Muscle of arm (tissue), 12 donors: ENCODE measurements around the gene F12. TPM values are rescaled to one million over a fixed set of nuclear protein-coding genes. Genes with fewer than 3 reads are reported as not detected.

Experiments
- DNase-seq: peaks from one replicate; pipeline ENCODE4 v3.0.0-alpha.2; 2013
- polyA plus RNA-seq, 12 donors: library from polyadenylated mRNA; unstranded; fragments of 120-200 nt; gene quantifications; one replicate each; pipeline ENCODE4 v1.2.1, GENCODE V29; 2013; ENCODE audit not compliant: insufficient read length in 12 of 12

The F12 gene
- polyA plus RNA-seq, 12 donors, result 0.23 to 1.8 (median 0.39) TPM; not detected in 2

DNA sequence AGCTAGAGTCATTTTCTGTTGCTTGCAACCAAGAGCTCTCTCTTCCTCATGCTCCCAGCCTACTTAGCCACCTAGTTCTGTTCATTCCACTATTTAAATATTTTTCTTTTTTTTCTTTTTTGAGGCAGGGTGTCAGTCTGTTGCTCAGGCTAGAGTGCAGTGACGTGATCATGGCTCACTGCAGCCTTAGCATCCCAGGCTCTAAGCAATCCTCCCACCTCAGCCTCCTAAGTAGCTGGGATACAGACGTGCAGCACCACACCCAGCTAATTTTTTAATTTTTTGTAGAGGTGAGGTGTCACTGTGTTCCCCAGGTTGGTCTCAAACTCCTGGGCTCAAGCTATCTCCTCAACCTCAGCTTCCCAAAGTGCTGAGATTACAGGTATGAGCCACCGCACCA is 5.1 kb upstream of the F12 start:
- DNase-seq, result no peak

DNA sequence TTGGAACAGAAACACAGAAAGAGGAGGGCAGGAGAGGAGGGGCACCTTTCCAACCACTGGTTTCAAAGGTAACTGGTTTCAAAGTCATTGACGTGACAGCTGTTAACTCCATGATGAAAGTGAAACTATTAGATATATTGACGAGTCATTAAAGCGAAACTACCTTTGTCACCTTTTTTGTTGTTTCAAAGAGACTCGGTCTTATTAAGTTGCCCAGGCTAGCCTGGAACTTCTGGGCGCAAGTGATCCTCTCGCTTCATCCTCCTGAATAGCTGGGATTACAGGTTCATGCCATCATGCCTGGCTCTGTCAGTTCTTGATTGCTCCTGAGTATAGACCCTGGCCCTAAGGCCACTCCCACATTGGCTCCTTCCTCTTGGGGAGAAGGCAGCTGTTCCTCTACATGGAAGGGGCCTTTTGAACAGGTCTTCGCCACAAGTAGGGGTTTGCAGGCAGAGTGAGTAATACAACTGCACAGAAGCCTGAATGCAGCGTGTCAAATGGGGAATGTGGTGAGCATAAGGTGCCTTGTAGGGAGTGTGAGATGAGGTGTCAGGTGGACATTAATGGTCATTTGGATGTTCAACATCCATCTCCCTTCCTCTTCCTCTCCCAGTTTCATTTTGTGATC is 3.4 kb upstream of the F12 start:
- DNase-seq, result no peak

DNA sequence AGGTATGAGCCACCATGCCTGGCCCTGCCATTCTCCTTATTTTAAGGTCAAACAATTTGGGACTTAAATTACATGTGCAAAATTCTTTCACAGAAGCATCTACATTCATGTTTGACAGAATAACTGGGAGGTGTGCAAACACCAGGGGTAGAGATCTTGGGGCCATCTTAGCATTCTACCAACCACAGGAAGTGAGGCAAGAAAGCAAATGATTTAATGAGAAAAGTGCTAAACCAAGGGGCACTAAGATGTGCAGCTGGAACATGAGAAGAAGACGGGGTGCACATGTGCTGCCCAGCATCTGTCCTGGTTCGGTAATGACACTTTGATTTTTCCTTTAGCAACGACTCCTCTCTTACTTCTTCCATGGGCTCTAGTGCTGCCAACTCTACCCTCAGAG is 1.2 kb upstream of the F12 start:
- DNase-seq, result no peak

DNA sequence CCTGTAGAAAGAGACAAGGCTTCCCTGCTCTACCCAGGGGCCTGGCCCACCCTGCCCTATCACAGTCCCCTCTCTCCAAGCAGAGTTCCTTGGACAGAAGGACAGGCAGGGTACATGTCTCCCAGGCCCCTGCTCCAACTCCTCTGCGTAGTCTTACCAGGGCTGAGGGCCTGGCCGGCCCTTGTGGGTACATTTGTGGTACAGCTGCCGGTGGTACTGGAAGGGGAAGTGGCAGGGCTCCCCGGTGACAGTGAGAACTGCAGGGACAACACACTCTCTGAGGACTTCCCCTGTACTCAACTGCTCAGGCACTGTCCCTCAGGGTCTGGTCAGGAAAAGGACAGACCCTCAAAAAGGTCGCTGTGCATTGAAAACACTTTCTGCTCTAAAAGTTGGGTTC is 3.6 kb downstream of the F12 start:
- DNase-seq, result no peak

DNA sequence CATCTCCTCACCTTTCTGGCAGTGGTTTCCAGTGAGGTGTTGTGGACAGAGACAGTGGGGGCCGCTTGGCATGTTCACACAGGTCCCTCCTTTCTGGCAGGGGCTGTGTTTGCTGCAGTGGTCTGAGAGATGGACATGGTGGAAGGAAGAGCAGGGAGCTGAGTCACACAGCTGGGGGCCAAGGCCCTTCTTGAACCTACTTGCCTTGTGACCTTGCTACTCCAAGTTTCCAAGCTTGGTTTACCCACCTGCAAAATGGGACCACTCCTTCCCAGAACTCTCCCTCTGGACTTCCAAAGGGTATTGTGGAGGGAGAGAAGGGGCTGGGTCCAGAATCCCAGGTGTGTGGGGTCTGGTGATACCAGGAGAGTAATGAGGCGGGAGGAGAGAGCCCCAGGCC is 4.1 kb downstream of the F12 start:
- no peak for DNase-seq

DNA sequence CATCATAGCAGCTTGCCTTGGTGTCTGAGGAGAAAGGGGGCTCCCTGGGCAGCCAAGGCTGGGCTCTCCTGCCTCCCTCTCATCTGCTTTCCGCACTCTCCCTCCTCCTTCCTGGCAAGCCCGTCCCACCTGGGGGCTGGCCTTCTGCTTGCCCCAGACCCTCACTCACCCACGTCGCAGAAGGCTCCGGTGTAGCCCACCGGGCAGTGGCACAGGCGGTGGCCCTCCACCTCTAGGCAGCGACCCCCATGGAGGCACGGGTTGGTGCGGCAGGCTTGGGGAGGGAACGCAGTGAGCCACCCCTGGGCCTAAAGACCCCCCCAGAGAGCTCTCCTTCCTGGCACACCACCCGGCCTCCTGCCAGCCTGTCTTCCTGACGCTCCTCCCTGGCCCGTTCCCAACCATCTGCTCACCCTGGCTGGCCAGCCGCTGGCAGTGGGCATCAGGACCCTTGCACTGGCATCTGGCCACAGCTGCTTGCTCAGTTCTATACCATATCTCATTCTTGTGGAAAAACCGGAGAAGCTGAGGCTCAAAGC is 4.7 kb downstream of the F12 start:
- no peak for DNase-seq

DNA sequence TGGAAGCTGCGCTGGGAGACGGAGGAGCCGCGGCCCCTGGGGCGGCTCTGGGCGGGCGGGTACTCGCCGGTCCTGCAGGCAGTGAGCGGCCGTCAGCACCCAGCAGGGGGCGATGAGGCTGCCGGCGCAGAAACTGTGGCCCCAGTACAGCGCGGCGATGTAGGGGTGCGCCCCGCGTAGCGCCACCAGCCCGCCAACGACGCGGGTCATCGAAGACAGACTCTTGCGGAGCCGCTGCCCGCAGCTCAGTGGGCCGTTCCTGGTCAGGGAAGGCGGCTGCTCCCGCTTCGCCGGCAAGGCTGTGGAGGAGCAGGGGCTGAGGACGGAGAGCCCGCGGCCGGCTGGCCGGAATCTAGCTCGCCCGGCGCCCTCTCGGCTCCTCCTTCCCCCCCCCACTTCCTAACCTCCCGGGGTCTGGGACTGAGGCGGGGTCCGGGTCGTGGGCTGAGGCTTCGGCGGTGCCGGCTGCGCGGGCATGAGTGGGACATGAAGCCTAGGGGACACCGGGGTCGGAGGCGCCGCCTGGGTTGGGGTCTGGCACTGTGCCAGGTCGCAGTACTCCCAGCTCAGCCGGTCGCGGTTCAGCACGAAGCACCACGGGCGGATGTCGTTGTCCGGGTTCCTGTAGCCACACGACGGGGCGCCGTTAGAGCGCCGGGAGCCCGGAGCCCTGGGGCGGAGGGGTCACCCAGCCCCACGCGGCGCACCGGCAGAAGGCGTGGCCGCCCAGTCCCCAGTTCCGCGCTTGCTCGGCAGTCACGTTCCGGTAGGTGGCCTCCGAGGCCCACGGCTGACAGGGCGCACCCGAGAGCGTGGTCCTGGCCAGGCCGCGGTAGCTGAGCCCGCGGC is 5.3 kb downstream of the F12 start:
- peak; percentile 79 for DNase-seq

DNA sequence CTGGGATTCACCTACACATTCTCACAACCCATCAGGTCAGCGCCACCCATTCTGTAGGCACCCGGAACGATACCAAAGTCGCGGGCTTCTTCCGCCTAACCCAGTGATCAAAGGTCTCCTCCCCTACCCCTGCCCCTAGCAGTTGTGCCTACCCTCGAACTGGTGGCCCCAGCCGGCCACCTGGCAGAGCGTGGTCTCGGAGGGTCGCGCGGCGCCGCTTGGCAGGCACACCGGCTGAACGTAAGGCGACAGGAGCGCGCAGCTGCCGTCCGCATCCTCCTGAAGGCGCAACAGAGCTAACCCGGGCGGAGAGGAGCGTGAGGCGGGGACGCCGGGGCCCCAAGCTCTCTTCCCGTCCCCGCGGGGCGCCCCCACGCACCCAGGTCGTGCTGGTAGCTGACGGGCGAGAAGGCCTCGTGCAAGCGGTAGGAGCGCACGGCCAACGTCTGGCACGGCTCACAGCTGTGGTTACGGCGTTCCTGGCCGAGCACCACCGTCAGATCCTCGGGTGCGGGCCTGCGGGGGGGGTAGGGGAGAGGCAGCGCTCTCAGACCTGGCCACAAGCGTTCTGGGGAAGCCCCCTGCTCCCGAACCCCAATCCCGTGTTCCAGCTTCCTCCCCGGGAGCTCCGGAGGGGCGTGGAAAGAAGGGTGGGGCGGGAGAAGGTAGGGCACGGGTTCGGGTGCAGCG is 6.1 kb downstream of the F12 start:
- no peak for DNase-seq

DNA sequence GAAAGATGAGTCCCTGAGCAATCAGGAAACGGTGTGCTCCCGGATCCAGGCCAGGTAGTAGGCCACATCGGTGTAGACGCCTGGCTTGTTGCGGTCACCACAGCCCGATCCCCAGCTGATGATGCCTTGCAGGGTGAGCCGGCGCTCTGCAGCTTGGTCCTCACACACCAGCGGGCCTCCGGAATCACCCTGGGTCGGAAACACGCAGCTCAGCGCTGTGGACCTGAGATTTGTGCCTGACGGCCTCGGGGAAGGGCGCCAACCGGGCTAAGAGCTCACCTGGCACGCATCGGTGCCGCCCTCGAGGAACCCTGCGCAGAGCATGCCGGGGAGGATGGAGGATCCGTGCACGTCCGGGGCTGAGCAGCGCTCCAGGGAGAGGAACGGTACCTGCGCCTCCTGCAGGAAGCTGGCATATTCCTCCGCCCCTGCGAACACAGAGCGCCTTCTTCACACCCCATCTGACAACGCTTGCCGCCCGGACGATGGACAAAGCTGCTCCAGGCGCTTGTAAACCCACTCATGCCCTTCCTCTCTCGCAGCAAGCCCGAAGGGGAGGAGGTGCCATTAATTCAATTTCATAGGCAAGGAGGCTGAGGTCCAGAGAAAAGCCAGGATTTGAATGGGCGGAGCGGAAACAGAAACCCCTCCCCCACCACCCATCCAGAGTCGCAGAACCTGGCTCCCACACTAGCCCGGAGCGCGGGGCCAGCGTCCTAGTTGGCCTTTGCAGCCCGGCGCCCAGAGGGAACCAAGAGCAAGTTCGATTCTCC is 6.9 kb downstream of the F12 start:
- no peak for DNase-seq

DNA sequence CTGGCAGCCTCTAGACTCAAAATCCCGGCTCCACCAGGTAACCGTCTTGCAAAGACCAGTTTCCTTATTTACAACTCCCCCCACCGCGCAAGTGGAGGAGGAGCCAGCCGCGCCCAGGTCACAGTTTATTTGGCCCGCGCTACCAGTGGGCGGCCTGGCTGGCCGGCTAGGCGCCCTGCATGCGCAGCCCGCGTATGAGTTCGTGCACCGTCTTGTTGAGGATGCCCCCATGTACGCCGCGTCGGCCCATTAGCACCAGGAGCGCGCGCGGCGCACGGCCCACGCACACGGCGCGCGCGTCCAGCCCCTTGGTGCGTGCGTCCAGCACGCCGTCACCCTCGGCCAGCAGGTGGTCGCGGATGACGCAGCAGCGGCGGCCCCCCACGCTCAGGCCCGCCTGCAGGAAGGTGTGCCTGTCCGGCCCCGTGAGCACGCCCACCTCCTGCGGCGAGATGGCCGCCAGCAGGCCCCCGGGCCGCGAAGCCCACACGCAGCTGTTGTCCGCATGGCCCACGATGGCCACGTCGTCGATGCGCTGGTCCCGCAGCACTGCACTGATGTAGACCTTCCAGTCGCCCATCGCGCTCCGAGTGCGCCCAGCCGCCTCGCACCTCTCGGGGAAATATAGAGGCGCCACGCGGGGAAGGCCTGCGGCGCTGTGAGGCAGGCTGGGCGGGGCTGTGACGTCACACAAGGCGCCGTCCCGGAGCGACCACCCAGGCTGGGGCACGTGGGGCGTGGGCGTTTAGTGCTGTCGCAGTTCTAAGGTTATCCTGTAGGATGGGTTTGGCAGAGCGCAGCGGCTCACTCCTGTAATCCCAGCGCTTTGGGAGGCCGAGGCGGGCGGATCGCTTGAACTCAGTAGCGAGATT is 9.1 kb downstream of the F12 start, which contains the start of gene PFN3:
TSS of gene PFN3 (minus strand) at position 665 of the 872 bp plus-strand sequence. CDS start at position 580, 85 bp downstream.
- no peak for DNase-seq

DNA sequence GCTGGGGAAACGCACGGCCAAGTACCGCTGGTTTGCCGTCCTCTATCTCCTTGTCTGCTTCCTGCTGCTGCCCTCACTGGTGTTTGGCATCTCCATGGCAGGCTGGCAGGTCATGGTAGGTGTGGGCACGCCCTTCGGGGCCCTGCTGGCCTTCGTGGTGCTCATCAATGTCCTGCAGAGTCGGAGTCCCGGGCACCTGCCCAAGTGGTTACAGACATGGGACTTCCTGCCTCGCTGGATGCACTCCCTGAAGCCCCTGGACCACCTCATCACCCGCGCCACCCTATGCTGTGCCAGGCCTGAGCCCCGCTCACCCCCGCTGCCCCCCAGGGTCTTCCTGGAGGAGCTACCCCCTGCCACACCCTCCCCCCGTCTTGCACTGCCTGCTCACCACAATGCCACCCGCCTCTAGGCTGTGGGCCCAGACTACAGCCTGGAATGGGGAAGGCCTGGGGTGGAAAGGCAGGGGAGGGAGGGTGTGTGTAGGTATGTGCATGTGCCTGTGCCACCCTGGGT is 11.4 kb downstream of the F12 start:
- no peak for DNase-seq

DNA sequence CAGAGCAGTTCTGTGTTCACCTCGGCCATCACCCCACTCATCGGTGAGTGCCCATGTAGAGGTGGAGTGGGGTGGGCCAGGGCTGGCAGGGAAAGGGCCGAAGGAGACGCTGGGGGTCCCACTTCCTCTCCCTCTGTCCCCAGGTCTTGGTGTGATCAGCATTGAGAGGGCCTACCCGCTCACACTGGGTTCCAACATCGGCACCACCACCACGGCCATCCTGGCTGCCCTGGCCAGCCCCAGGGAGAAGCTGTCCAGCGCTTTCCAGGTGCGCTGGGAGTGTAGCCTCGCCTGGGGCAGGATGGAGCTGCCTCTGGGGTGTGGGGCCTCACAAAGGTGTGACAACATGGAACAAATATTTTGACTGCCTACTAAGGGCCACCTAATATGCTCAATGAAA is 12.6 kb downstream of the F12 start:
- no peak for DNase-seq

DNA sequence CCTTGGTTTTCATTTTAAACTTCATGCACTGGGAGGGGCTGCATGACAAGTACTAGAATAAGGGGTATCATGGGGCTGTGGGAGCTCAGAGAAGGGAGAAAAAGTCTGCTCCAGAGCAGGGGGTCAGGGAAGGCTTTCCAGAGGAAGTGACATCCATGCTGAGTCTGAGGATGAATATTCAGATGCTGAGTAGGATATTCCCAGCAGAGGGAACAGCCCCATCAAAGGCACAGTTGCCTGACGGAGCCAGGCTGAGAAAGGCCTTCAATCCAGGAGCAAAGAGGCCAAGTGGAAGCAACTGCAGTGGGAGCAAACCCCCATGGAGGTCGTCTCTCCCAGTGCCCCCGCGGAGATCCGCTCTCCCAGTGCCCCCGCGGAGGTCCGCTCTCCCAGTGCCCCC is 13.3 kb downstream of the F12 start:
- no peak for DNase-seq

DNA sequence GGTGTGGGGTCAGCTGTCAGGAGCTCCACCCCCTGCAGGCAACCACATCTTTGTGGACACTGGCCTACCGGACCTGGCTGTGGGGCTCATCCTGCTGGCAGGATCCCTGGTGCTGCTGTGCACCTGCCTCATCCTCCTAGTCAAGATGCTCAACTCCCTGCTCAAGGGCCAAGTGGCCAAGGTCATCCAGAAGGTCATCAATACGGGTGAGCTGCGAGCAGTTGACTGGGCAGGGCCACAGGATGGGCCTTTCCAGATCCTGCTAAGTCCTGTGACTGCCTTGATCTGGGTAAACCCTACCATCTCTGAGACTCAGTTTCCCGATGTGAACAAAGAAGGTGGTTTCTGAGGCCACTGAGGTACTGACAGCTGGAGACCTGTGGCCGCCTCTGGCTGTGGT is 15.4 kb downstream of the F12 start:
- no peak for DNase-seq

DNA sequence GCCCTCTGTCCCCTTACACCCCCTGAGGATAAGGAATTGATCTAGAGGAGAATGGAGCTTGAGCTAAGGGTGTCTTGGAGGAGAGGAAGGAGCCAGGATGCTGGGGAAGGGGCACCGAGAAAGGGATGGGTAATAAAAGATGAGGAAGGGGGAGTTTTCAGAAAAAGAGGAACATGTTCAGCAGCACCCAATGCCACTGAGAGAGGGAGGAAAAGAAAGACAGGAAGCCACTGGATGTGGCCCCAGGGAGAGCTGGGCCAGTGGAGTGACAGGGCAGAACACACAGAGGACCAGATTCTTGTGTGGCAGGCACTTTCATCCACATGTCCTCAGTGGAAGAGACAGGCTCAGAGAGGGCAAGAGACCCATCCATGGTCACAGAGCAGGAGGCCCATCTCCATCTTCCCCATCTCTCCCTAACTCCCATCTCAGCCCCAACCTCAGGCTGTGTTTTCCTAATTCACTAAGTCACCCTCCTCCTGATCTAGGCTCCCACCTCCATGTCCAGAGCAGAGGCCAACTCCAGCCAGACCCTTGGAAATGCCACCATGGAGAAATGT is 16.1 kb downstream of the F12 start:
- DNase-seq, result no peak

DNA sequence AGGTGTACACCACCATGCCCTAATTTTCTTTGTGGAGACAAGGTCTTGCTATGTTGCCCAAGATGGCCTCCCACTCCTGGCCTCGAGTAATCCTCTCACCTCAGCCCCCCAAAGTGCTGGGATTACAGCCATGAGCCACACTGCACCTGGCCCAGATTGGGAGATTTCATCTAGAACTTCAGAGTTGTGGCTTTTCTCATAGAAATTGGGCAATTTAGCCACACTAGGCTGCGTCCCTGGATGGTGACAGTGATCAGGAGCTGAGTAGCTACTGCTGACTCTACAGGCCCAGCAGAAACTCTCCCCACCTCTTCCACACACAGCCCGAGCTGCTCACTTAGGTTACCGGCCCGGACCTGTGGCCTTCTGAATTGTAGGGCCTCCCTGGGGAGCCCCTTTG is 16.6 kb downstream of the F12 start:
- DNase-seq, result no peak

DNA sequence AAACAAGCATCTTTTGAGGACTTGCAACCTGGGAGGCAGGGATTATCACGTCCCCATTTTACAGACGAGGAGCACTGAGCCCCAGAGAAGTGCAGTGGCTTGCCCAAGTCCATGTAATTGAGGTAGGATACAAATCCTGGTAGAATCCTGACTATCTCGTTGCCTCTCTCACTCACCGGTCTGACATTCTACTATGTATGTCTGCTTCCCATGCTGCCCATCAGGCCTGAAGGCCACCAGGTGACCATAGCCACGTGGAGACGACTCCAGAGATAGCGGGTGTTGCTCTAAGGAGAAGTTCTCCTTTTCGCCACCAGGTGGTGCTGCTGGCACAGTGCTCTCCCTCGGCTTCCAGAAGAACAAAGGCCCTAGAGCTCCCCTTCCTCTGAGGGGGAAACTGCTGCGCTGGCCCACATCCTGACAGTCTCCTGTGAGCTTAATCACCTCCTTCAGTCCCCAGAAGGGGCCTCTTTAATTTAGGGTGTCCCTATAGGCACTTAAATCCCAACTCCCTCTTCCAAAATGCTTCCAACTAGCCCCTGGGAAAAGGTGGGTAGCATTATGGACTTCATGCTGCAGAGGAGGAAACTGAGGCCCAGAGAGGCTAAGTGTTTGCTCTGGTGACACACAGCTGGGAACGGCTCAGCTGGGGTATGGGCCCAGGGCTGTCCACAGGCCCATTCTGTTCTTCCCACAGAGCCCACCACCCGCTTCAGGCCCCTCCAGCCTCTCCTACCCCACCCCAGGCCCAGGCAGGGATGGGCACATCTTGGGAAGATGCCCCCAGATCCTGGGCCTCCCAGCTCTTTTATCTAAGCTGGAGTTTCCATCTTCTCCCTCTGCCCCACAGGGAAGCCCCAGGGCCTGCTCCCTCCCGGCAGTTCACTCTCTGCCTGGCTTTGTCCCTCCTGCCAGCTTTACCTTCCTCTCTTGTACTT is 18.7 kb downstream of the F12 start:
- peak; percentile 90 for DNase-seq

DNA sequence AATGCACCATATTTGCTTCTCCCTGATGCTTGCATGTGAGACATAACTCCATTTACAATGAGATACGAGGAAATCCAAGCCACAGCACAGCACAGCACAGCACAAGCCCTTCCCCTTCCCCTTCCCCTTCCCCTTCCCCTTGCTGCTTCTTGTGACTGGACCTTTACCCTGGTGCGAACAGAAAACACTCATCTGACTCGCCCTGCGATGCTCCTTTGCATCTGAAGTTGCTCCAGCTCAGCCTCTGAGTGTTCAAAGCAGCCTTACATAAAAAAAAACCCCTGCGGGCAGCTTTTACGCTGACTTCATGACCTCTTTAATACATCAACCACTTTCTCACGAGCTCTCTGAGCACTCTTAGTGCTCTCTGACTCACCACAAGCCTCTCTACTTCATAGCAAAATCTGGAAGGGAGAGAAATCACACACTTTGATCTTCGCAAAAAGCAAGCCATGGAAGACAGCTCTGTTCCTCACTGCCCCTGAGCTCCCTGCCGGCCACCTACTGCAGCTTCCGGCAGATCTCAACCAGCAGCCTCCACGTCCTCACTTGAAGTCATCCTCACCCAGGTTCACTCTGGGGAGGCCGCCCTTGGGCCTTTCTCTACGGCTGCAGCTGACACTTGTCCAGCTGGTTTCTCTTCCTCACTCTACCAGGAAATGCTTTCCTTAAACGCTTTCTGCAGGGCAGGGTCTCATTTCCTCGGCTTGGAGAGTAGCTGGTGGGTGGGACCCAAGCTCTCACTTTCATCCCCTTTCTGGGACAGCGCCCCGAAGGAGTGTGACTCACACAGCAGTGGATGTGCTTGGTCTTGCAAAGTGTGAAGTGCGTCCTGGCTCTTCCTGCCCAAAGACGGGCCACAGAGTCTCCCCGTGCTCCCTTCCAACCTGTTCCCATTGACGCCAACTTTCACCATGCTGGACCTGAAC is 19.9 kb downstream of the F12 start:
- no peak for DNase-seq
